GM21786 (cell line): ENCODE results near the gene C1orf232.

Source experiments
- ATAC-seq: cut with Tn5 transposase; IDR thresholded peaks from one replicate; pipeline ENCODE4 v1.9.1; 2021; ENCODE audit not compliant: unreplicated experiment

The C1orf232 gene

DNA sequence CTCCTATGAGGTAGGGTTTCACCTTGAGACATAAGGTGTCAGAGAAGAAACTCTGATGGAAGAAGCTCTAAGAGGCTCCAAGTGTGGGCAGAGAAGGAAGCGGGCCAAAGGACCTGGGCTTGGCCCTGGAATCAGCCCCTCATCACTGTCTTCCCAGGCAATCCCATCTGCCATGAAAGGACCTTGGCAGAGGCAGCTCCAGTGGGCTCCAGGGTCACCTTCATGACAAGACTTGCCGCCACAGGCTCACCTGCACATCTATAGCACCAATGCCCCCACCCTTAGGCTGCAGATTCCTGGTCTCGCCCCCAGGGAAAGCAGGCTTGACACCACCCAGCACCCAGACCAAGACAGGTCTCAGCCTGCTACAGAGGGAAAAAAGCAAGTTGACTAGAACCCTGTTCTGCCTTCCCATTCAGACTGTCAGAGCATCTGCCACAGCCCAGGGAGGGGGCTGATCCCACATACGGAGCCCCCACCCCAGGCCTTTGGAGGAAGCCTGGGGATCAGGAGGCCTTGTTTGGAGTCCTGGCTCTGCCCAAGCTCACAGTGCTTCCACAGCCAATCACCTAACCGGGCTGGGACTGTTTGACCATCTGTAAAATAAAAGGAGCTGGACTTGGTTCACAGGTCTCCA lies 10.4 kb downstream of the C1orf232 start:
- ATAC-seq: no peak

DNA sequence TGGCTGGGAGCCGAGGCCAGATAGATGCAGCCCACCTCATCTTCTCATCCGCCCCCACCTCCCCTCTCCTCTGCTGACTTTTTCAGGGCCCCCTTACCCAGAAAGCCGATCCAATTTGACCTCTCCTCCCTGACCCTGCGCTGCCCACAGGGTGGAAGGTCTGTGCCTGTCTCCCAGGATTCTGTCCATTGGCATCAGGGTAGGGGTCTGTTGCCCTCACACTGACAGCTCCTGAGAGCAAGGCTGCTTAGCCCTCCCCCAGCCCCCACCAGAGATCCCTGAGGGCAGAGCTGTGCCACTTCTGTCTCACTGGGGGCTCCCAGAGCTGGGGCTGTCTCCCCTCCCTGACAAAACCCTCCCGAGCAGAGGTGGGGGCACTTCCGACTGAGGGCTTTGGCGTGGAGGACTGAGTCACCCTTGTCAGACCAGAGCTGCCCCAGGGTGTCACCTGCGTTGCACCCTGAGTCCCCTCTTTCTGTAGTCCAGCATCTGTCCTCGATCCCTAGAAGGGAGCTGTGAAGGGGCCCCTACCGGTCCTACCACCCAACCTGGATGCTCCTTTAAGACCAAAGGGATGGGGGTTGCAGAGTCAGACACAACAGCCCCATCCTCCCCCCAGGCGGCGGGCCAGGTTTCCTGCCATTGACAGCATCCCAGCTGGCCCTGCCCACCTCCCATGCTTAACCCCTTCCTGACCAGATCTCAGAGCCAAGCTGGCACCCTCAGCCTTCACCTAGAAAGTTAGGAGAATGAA lies 12.3 kb downstream of the C1orf232 start:
- no peak for ATAC-seq

GRCh38 chr1:26155370-26156284 lies 13.1 kb downstream of the C1orf232 start:
- no peak for ATAC-seq

DNA sequence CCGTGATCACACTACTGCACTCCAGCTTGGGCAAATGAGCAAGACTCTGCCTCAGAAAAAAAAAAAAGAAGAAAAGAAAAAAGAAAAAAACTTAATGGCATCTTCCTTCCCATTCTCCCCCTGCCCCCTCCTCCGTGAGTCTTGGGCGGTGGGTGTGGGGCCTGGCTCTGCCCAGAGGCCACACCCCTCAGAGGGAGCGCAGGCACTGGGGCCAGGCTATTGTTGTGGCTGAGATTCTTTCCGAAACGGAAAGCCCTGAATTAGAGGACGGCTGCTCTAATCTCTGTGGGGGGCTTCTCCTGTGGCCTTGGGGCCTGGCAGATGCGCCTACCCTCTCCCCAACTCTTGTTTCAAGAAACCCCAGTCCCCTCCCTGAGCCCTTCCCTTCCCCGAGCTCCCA lies 14.0 kb downstream of the C1orf232 start:
- no peak for ATAC-seq

DNA sequence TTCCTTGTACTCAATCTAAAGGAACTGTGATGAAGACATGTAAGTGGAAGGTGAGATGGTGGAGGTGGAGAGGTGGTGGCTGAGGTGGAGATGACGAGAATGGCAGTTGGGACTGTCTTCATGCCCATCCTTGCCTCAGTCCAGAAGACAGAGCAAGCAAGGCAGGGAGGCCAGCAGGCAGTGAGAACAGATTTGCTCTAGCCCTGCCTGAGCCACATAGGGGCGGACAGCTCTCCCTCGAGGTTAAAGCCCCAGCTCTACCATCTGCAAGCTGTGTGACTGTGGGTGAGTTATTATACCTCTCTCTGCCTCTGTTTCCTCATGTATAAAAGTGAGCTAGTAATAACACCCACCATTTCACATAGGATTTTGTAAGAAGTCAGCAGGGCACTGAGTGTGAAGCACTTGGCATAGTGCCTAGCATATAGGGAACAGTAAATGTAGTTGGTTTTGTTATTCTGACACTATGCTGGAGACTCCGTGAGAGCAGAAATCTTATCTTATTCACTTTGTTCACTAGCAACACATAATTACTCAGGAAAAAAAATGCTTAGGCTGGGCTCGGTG lies 14.7 kb downstream of the C1orf232 start:
- no peak for ATAC-seq

DNA sequence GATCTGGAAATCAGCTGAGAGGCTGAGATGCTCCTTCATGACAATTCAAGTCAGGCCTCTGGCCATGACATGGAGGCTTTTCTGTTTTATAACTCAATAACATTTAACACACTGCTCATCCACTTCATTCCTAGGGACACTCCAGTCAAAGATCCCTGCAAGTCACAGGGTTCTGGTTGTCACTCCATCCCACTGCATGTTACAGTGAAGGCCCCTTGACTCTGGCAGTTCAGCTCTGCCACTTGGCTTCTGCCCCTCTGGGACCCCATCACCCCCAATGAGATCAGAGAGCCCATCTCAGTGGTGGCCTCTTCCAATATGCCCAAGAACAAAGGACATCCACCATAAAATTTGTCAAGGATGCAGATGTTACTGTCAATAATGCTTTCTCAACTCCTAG lies 19.9 kb downstream of the C1orf232 start:
- no peak for ATAC-seq

GRCh38 chr1:26145960-26146294 lies 22.8 kb downstream of the C1orf232 start:
- no peak for ATAC-seq

DNA sequence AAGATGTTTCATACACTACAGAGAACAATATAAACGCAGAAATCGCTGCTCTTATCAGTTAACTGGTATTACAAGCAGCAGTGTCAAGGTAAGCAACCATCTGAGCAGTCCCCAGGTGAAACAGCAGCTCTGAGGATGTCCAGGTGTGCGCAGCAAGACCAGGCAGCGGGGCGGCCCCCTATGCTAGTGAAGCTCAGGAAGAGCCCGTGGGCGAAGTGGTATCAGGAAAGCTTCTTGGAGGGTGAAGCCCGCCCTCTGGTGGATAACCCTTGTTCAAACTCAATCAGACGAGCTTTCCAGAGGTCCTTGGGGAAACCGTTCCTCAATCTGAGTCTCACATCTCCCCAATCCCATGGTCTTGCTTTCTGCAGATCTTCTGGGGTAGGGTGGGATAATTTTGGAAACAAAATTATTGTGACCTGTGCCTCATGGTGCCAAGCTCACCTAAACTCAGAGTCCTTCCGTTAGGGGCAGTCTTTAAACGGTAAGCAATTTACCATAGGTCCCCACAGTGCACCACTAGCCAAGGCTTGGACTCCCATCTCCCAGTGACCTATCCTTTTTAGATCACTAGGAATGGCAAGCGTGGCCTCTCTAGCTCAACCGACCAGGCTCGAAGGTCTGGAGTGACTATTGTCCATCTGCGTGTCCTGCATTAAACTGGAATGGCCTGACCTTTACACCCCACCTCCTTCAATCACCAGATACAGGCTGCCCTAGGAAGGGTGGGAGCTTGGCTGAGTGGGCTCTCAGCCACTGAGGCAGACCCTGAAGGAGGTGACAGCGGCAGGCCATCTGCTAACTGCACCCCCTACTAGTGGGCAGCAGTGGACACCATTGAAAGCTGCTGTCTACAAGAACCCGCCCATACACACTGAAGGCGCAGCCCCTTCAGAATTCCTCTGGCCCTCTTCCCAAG lies 23.5 kb downstream of the C1orf232 start:
- no peak for ATAC-seq

- ATAC-seq: no peak
Observed at GRCh38 chr1:26142159-26142558, 26.6 kb downstream of the C1orf232 start.

- ATAC-seq: no peak
Observed at GRCh38 chr1:26138974-26139558, 29.7 kb downstream of the C1orf232 start.

DNA sequence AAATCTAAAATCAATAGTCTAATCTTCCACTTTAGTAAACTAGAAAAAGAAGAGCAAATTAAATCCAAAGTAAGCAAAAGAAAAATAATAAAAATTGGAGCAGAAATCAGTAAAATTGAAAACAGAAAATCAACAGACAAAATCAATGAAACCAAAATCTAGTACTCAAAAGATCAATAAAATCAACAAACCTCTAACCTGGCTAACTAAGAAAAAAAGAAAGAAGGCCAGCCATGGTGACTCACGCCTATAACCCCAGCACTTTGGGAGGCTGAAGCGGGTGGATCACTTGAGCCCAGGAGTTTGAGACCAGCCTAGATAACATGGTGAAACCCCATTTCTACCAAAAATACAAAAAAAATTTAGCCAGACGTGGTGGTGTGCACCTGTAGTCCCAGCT lies 34.3 kb downstream of the C1orf232 start:
- ATAC-seq: no peak

GRCh38 chr1:26132834-26133167 lies 36.0 kb downstream of the C1orf232 start:
- no peak for ATAC-seq

GRCh38 chr1:26132128-26132833 lies 36.5 kb downstream of the C1orf232 start:
- ATAC-seq: no peak

GRCh38 chr1:26130695-26131094 lies 38.1 kb downstream of the C1orf232 start:
- ATAC-seq: no peak

- ATAC-seq: no peak
Observed at GRCh38 chr1:26129778-26130177, 39.0 kb downstream of the C1orf232 start.

GRCh38 chr1:26127235-26128163 lies 41.3 kb downstream of the C1orf232 start:
- ATAC-seq: no peak

DNA sequence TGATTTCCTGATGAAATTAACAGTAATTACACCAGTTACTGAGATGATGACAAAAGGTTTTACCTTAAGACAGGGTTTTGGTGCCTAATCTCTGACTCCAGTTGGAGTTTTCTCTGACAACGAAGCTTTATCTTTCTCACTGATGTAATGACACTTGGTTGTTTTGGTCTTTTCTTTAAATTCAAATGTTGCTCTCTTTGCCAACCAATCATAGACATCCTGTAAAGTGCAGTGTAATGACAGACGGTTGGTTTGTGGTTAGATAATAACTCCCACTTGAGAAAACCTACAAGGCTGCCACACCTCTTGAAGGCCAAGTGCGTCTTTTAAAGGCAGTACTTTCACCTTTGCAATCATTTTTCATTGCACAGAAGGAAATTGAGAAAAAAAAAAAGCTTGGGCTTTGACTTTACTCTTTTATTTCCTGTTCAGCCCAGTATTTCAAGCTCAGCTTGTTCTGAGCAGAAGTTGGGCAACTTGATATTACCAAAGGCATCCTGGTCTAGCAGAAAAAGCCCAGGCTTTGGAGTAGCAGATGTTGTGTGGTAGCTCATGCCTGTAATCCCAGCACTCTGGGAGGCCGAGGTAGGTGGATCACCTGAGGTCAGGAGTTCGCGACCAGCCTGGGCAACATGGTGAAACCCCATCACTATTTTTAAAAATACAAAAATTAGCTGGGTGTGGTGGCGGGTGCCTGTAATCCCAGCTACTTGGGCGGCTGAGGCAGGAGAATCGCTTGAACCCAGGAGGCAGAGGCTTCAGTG lies 42.3 kb downstream of the C1orf232 start:
- peak; percentile 75 for ATAC-seq

DNA sequence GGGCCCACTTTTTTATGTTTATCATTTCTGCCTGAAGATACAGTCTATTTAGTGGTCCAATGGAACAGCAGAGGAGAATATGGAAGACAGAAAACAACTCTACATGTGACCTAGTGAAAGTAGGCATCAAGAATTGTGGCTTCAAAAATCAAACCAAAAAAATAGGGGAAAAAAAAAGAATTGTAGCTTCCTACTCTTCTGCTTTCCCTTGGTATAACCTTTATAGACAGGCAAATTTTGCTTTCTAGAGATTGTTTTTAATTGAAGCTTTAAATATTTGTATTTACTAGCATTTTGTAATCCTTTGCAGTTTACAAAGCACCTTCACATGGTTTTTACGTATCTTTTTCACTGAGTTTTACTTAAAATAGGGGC lies 42.8 kb downstream of the C1orf232 start:
- ATAC-seq: no peak
